Activated T-cell treated with anti-CD3 and anti-CD28 coated beads, Interleukin-2, amount 50 U/mL, for 4 hours (primary cell): Measurements from ENCODE around the gene EYS. TPM values are rescaled to one million over a fixed set of nuclear protein-coding genes. Genes with fewer than 3 reads are reported as not detected.

Experiments
- ATAC-seq, 2 donors: fragments of 200-7000 bp; cut with Tn5 transposase; one replicate each; pipeline ENCODE4 v1.10.0; 2021
- DNase-seq: peaks from one replicate; pipeline ENCODE4 v3.0.0-alpha.2; 2020
- H3K27me3 Mint-ChIP-seq: one replicate; pipeline ENCODE4 v1.8.0; 2021; ENCODE audit warnings: low read depth, mixed read lengths
- H3K36me3 Mint-ChIP-seq: one replicate; pipeline ENCODE4 v1.8.0; 2022; ENCODE audit warnings: mixed read lengths; ENCODE audit not compliant: insufficient read depth
- H3K4me1 Mint-ChIP-seq: one replicate; pipeline ENCODE4 v1.8.0; 2021; ENCODE audit warnings: low read depth, mixed read lengths
- H3K4me3 Mint-ChIP-seq: one replicate; pipeline ENCODE4 v1.8.0; 2021; ENCODE audit warnings: mild to moderate bottlenecking, moderate library complexity, mixed read lengths
- H3K9me3 Mint-ChIP-seq: one replicate; pipeline ENCODE4 v1.8.0; 2021; ENCODE audit warnings: mixed read lengths
- total RNA-seq, 3 donors: library from RNA; stranded (reverse); gene quantifications; one replicate each; pipeline ENCODE4 v1.2.1, GENCODE V29; 2021

The EYS gene
- total RNA-seq, 3 donors from 2014 or later, result not detected

- Mint-ChIP-seq H3K27me3 (no peaks in the 10 kb centered on the region), H3K4me1 (no peaks in the 10 kb centered on the region), H3K9me3 (no peaks in the 10 kb centered on the region), H3K36me3 (no peaks in the 10 kb centered on the region), H3K4me3 (no peak overlapping the region)
- DNase-seq (no peak), ATAC-seq (no peak)
Measured at GRCh38 chr6:65112435-65112834, 594.6 kb downstream of the EYS start.

GRCh38 chr6:65110031-65110430 lies 597.0 kb downstream of the EYS start:
- no peaks in the 10 kb centered on the region for H3K4me1 Mint-ChIP-seq
- ATAC-seq, result no peak
- H3K4me3 Mint-ChIP-seq, result no peak overlapping the region

GRCh38 chr6:65098349-65098748 lies 608.7 kb downstream of the EYS start:
- DNase-seq (no peak), ATAC-seq (no peak)
- Mint-ChIP-seq H3K9me3 (peaks cover 8% of the 10 kb centered on the region), H3K4me3 (no peak overlapping the region), H3K36me3 (no peaks in the 10 kb centered on the region), H3K4me1 (no peaks in the 10 kb centered on the region), H3K27me3 (no peaks in the 10 kb centered on the region)

More at GRCh38 chr6:65110031-65110430, 597.0 kb downstream of the EYS start:
- DNase-seq, result no peak
- no peaks in the 10 kb centered on the region for H3K36me3 Mint-ChIP-seq
- H3K27me3 Mint-ChIP-seq, result no peaks in the 10 kb centered on the region
- H3K9me3 Mint-ChIP-seq, result peaks cover 4% of the 10 kb centered on the region

- no peak for ATAC-seq
- no peak for DNase-seq
- no peaks in the 10 kb centered on the region for H3K27me3 Mint-ChIP-seq
- no peak overlapping the region for H3K4me3 Mint-ChIP-seq
- no peaks in the 10 kb centered on the region for H3K36me3 Mint-ChIP-seq
- no peaks in the 10 kb centered on the region for H3K4me1 Mint-ChIP-seq
- H3K9me3 Mint-ChIP-seq, result peaks cover 20% of the 10 kb centered on the region
Measured at GRCh38 chr6:65091561-65091960, 615.5 kb downstream of the EYS start.

GRCh38 chr6:65088575-65088974 lies 618.5 kb downstream of the EYS start:
- no peaks in the 10 kb centered on the region for H3K4me1 Mint-ChIP-seq
- no peak overlapping the region for H3K4me3 Mint-ChIP-seq
- H3K36me3 Mint-ChIP-seq, result no peaks in the 10 kb centered on the region
- peaks cover 20% of the 10 kb centered on the region for H3K9me3 Mint-ChIP-seq
- no peaks in the 10 kb centered on the region for H3K27me3 Mint-ChIP-seq
- no peak for DNase-seq
- ATAC-seq, result no peak

GRCh38 chr6:65081756-65082155 lies 625.3 kb downstream of the EYS start:
- DNase-seq, result no peak
- H3K36me3 Mint-ChIP-seq, result no peaks in the 10 kb centered on the region
- no peaks in the 10 kb centered on the region for H3K27me3 Mint-ChIP-seq
- no peak for ATAC-seq
- no peaks in the 10 kb centered on the region for H3K4me1 Mint-ChIP-seq
- no peak overlapping the region for H3K4me3 Mint-ChIP-seq
- H3K9me3 Mint-ChIP-seq, result peaks cover 5% of the 10 kb centered on the region

- Mint-ChIP-seq H3K27me3 (no peaks in the 10 kb centered on the region), H3K4me3 (no peak overlapping the region), H3K4me1 (no peaks in the 10 kb centered on the region), H3K36me3 (no peaks in the 10 kb centered on the region), H3K9me3 (peaks cover 9% of the 10 kb centered on the region)
- no peak for DNase-seq
- ATAC-seq, result no peak
Measured at GRCh38 chr6:65075705-65076230, 631.3 kb downstream of the EYS start.

- DNase-seq (no peak), ATAC-seq (no peak)
- no peaks in the 10 kb centered on the region for H3K36me3 Mint-ChIP-seq
- H3K4me3 Mint-ChIP-seq, result no peak overlapping the region
- H3K4me1 Mint-ChIP-seq, result no peaks in the 10 kb centered on the region
- no peaks in the 10 kb centered on the region for H3K27me3 Mint-ChIP-seq
- H3K9me3 Mint-ChIP-seq, result peaks cover 18% of the 10 kb centered on the region
Measured at GRCh38 chr6:65072500-65072899, 634.5 kb downstream of the EYS start.

- DNase-seq (no peak), ATAC-seq (no peak)
- H3K9me3 Mint-ChIP-seq, result peaks cover 18% of the 10 kb centered on the region
- no peaks in the 10 kb centered on the region for H3K27me3 Mint-ChIP-seq
- H3K4me3 Mint-ChIP-seq, result no peak overlapping the region
- H3K36me3 Mint-ChIP-seq, result no peaks in the 10 kb centered on the region
- no peaks in the 10 kb centered on the region for H3K4me1 Mint-ChIP-seq
Measured at GRCh38 chr6:65071480-65071879, 635.5 kb downstream of the EYS start.

GRCh38 chr6:65064844-65065243 lies 642.2 kb downstream of the EYS start:
- Mint-ChIP-seq H3K36me3 (no peaks in the 10 kb centered on the region), H3K27me3 (no peaks in the 10 kb centered on the region), H3K4me3 (no peak overlapping the region), H3K9me3 (peaks cover 7% of the 10 kb centered on the region), H3K4me1 (no peaks in the 10 kb centered on the region)
- no peak for ATAC-seq
- no peak for DNase-seq

GRCh38 chr6:65059568-65059967 lies 647.5 kb downstream of the EYS start:
- H3K4me1 Mint-ChIP-seq, result no peaks in the 10 kb centered on the region
- H3K27me3 Mint-ChIP-seq, result no peaks in the 10 kb centered on the region
- DNase-seq (no peak), ATAC-seq (no peak)
- H3K9me3 Mint-ChIP-seq, result peaks cover 5% of the 10 kb centered on the region
- no peaks in the 10 kb centered on the region for H3K36me3 Mint-ChIP-seq
- no peak overlapping the region for H3K4me3 Mint-ChIP-seq

- Mint-ChIP-seq H3K4me1 (no peaks in the 10 kb centered on the region), H3K9me3 (no peaks in the 10 kb centered on the region), H3K27me3 (no peaks in the 10 kb centered on the region), H3K4me3 (no peak overlapping the region), H3K36me3 (no peaks in the 10 kb centered on the region)
- ATAC-seq (no peak), DNase-seq (no peak)
Measured at GRCh38 chr6:65055545-65055944, 651.5 kb downstream of the EYS start.

GRCh38 chr6:65052626-65053025 lies 654.4 kb downstream of the EYS start:
- Mint-ChIP-seq H3K27me3 (no peaks in the 10 kb centered on the region), H3K4me1 (no peaks in the 10 kb centered on the region), H3K4me3 (no peak overlapping the region), H3K36me3 (no peaks in the 10 kb centered on the region), H3K9me3 (peaks cover 3% of the 10 kb centered on the region)
- DNase-seq (no peak), ATAC-seq (no peak)

GRCh38 chr6:65045801-65046200 lies 661.2 kb downstream of the EYS start:
- Mint-ChIP-seq H3K9me3 (peaks cover 5% of the 10 kb centered on the region), H3K4me1 (no peaks in the 10 kb centered on the region), H3K4me3 (no peak overlapping the region), H3K36me3 (no peaks in the 10 kb centered on the region), H3K27me3 (no peaks in the 10 kb centered on the region)
- ATAC-seq, result no peak
- DNase-seq, result no peak

- Mint-ChIP-seq H3K9me3 (peaks cover 5% of the 10 kb centered on the region), H3K4me3 (no peak overlapping the region), H3K36me3 (no peaks in the 10 kb centered on the region), H3K27me3 (no peaks in the 10 kb centered on the region), H3K4me1 (no peaks in the 10 kb centered on the region)
- ATAC-seq, result no peak
- DNase-seq, result no peak
Measured at GRCh38 chr6:65014006-65014405, 693.0 kb downstream of the EYS start.

- ATAC-seq (no peak), DNase-seq (no peak)
- H3K36me3 Mint-ChIP-seq, result no peaks in the 10 kb centered on the region
- H3K27me3 Mint-ChIP-seq, result no peaks in the 10 kb centered on the region
- no peak overlapping the region for H3K4me3 Mint-ChIP-seq
- no peaks in the 10 kb centered on the region for H3K4me1 Mint-ChIP-seq
- H3K9me3 Mint-ChIP-seq, result peaks cover 15% of the 10 kb centered on the region
Measured at GRCh38 chr6:65006788-65007187, 700.2 kb downstream of the EYS start.
